ENCODE results near the gene HIP1.
"Not testable (repeated sequence)": the region's sequence is repeated elsewhere in the genome, so short reads cannot be mapped to it uniquely, and the experiment has no call there.

The HIP1 gene

GRCh38 chr7:75686551-75686950 lies 52.2 kb downstream of the HIP1 start:
- DNase-seq (ENCODE audit: low read depth in 2 of 2), result no peak

GRCh38 chr7:75682052-75682451 lies 56.7 kb downstream of the HIP1 start:
- not testable (repeated sequence) for DNase-seq (ENCODE audit: low read depth in 2 of 2)

- DNase-seq (ENCODE audit: low read depth in 2 of 2), result no peak
Measured at GRCh38 chr7:75679060-75679459, 59.7 kb downstream of the HIP1 start.

- DNase-seq (ENCODE audit: low read depth in 2 of 2), result no peak
Measured at GRCh38 chr7:75669579-75669978, 69.2 kb downstream of the HIP1 start.

GRCh38 chr7:75667938-75668337 lies 70.8 kb downstream of the HIP1 start:
- DNase-seq (ENCODE audit: low read depth in 2 of 2), result no peak

- DNase-seq (ENCODE audit: low read depth in 2 of 2), result no peak
Measured at GRCh38 chr7:75663302-75663907, 75.3 kb downstream of the HIP1 start.

- no peak for DNase-seq (ENCODE audit: low read depth in 2 of 2)
Measured at GRCh38 chr7:75662579-75663301, 76.0 kb downstream of the HIP1 start.

- DNase-seq (ENCODE audit: low read depth in 2 of 2), result no peak
Measured at GRCh38 chr7:75660566-75661215, 78.0 kb downstream of the HIP1 start.

GRCh38 chr7:75658802-75659201 lies 79.9 kb downstream of the HIP1 start:
- DNase-seq (ENCODE audit: low read depth in 2 of 2), result no peak

GRCh38 chr7:75658369-75658768 lies 80.4 kb downstream of the HIP1 start:
- DNase-seq (ENCODE audit: low read depth in 2 of 2), result no peak

- no peak for DNase-seq (ENCODE audit: low read depth in 2 of 2)
Measured at GRCh38 chr7:75657866-75658265, 80.9 kb downstream of the HIP1 start.

GRCh38 chr7:75656740-75657139 lies 82.0 kb downstream of the HIP1 start:
- no peak for DNase-seq (ENCODE audit: low read depth in 2 of 2)

- no peak for DNase-seq (ENCODE audit: low read depth in 2 of 2)
Measured at GRCh38 chr7:75655536-75655935, 83.2 kb downstream of the HIP1 start.

- DNase-seq (ENCODE audit: low read depth in 2 of 2), result no peak
Measured at GRCh38 chr7:75654855-75655254, 83.9 kb downstream of the HIP1 start.

- DNase-seq (ENCODE audit: low read depth in 2 of 2), result no peak
Measured at GRCh38 chr7:75653651-75654050, 85.1 kb downstream of the HIP1 start.

GRCh38 chr7:75652788-75653187 lies 86.0 kb downstream of the HIP1 start:
- no peak for DNase-seq (ENCODE audit: low read depth in 2 of 2)

- no peak for DNase-seq (ENCODE audit: low read depth in 2 of 2)
Measured at GRCh38 chr7:75650681-75651080, 88.1 kb downstream of the HIP1 start.

GRCh38 chr7:75650062-75650461 lies 88.7 kb downstream of the HIP1 start:
- no peak for DNase-seq (ENCODE audit: low read depth in 2 of 2)

- DNase-seq (ENCODE audit: low read depth in 2 of 2), result no peak
Measured at GRCh38 chr7:75649462-75649861, 89.3 kb downstream of the HIP1 start.

GRCh38 chr7:75647709-75648438 lies 90.9 kb downstream of the HIP1 start:
- no peak for DNase-seq (ENCODE audit: low read depth in 2 of 2)

GRCh38 chr7:75646571-75647102 lies 92.1 kb downstream of the HIP1 start:
- no peak for DNase-seq (ENCODE audit: low read depth in 2 of 2)

- DNase-seq (ENCODE audit: low read depth in 2 of 2), result no peak
Measured at GRCh38 chr7:75645570-75645969, 93.2 kb downstream of the HIP1 start.
